Activated CD8-positive, alpha-beta memory T cell treated with anti-CD3 and anti-CD28 coated beads, Interleukin-2, amount 50 U/mL, for 1 hour (primary cell): ENCODE results near the gene NELL2.

Experiments used
- DNase-seq: peaks from one replicate; pipeline ENCODE4 v3.0.0-alpha.2; 2020; ENCODE audit errors: extremely low read depth

NELL2 gene

GRCh38 chr12:44626883-44627282 is 249.2 kb downstream of the NELL2 start:
- DNase-seq = no peak

GRCh38 chr12:44618946-44619345 is 257.2 kb downstream of the NELL2 start:
- DNase-seq = no peak

GRCh38 chr12:44616402-44616801 is 259.7 kb downstream of the NELL2 start:
- DNase-seq = no peak

GRCh38 chr12:44611538-44611937 is 264.6 kb downstream of the NELL2 start:
- DNase-seq = no peak

GRCh38 chr12:44603701-44604100 is 272.4 kb downstream of the NELL2 start:
- no peak for DNase-seq

GRCh38 chr12:44592626-44593025 is 283.5 kb downstream of the NELL2 start:
- DNase-seq = no peak

- DNase-seq = no peak
These were observed 286.4 kb downstream of the NELL2 start for GRCh38 chr12:44589697-44590096.

GRCh38 chr12:44588651-44589050 is 287.5 kb downstream of the NELL2 start:
- no peak for DNase-seq

- no peak for DNase-seq
These were observed 291.5 kb downstream of the NELL2 start for GRCh38 chr12:44584625-44585024.

GRCh38 chr12:44582521-44582920 is 293.6 kb downstream of the NELL2 start:
- no peak for DNase-seq

GRCh38 chr12:44581642-44582242 is 294.4 kb downstream of the NELL2 start:
- DNase-seq = no peak

- DNase-seq = no peak
These were observed 301.5 kb downstream of the NELL2 start for GRCh38 chr12:44574586-44574985.

GRCh38 chr12:44573723-44574122 is 302.4 kb downstream of the NELL2 start:
- DNase-seq = no peak

GRCh38 chr12:44571006-44571550 is 305.0 kb downstream of the NELL2 start:
- DNase-seq = no peak

GRCh38 chr12:44570036-44570583 is 306.0 kb downstream of the NELL2 start:
- no peak for DNase-seq

GRCh38 chr12:44565163-44565562 is 311.0 kb downstream of the NELL2 start:
- DNase-seq = no peak

- DNase-seq = no peak
These were observed 312.6 kb downstream of the NELL2 start for GRCh38 chr12:44563486-44563885.

- DNase-seq = no peak
These were observed 317.6 kb downstream of the NELL2 start for GRCh38 chr12:44558340-44559100.

GRCh38 chr12:44555454-44555853 is 320.7 kb downstream of the NELL2 start:
- DNase-seq = no peak

- no peak for DNase-seq
These were observed 324.5 kb downstream of the NELL2 start for GRCh38 chr12:44551631-44552030.

- DNase-seq = no peak
These were observed 325.7 kb downstream of the NELL2 start for GRCh38 chr12:44550377-44550776.

GRCh38 chr12:44546060-44546459 is 330.1 kb downstream of the NELL2 start:
- no peak for DNase-seq

GRCh38 chr12:44544018-44544417 is 332.1 kb downstream of the NELL2 start:
- no peak for DNase-seq
